ENCODE results near the gene TMEM201.

TMEM201 gene

GRCh38 chr1:9630331-9631111, 41.8 kb downstream of the TMEM201 start:
- peaks cover 81% of the 10 kb centered on the region for H3K4me1 Mint-ChIP-seq
- CTCF ChIA-PET, result interaction anchor here (1.0 to 5.0 kb wide), 7 partner anchors 9 to 91 kb away, joined by 3 to 36 read pairs (median 5); partner anchors contain the start of gene PIK3CD
- DNase-seq, result peak; percentile 38
- peak overlapping the region; percentile 87 for H3K4me3 Mint-ChIP-seq
- H3K27ac Mint-ChIP-seq, result peak overlapping the region; percentile 93
- no peaks in the 10 kb centered on the region for H3K9me3 Mint-ChIP-seq
- peaks cover 48% of the 10 kb centered on the region for H3K36me3 Mint-ChIP-seq
- H3K27me3 Mint-ChIP-seq, result peaks cover 3% of the 10 kb centered on the region

- peak; percentile 28 for DNase-seq
- no peaks in the 10 kb centered on the region for H3K9me3 Mint-ChIP-seq
- H3K4me1 Mint-ChIP-seq, result peaks cover 77% of the 10 kb centered on the region
- CTCF ChIA-PET, result interaction anchor here (1.0 to 4.3 kb wide), 6 partner anchors 8 to 504 kb away, joined by 3 to 17 read pairs (median 5); partner anchors contain the start of gene PIK3CD
- H3K27me3 Mint-ChIP-seq, result no peaks in the 10 kb centered on the region
- peak overlapping the region; percentile 93 for H3K27ac Mint-ChIP-seq
- H3K4me3 Mint-ChIP-seq, result peak overlapping the region; percentile 87
- peaks cover 59% of the 10 kb centered on the region for H3K36me3 Mint-ChIP-seq
Observed at GRCh38 chr1:9631613-9632012, 42.9 kb downstream of the TMEM201 start.

GRCh38 chr1:9633493-9633892, 44.8 kb downstream of the TMEM201 start:
- no peaks in the 10 kb centered on the region for H3K27me3 Mint-ChIP-seq
- H3K4me3 Mint-ChIP-seq, result peak overlapping the region; percentile 28
- peaks cover 72% of the 10 kb centered on the region for H3K36me3 Mint-ChIP-seq
- peaks cover 72% of the 10 kb centered on the region for H3K4me1 Mint-ChIP-seq
- H3K27ac Mint-ChIP-seq, result no peak overlapping the region
- no peak for DNase-seq
- CTCF ChIA-PET, result no interaction called here
- no peaks in the 10 kb centered on the region for H3K9me3 Mint-ChIP-seq

GRCh38 chr1:9634582-9634981, 45.9 kb downstream of the TMEM201 start:
- CTCF ChIA-PET, result no interaction called here
- Mint-ChIP-seq H3K9me3 (no peaks in the 10 kb centered on the region), H3K4me3 (no peak overlapping the region), H3K4me1 (peaks cover 80% of the 10 kb centered on the region), H3K27ac (no peak overlapping the region), H3K27me3 (no peaks in the 10 kb centered on the region), H3K36me3 (peaks cover 78% of the 10 kb centered on the region)
- no peak for DNase-seq

GRCh38 chr1:9639227-9639626, 50.5 kb downstream of the TMEM201 start:
- CTCF ChIA-PET, result interaction anchor here (1.2 kb wide), 1 partner anchor 8 kb away, joined by 4 read pairs; no protein-coding TSS in a partner anchor
- peak overlapping the region; percentile 45 for H3K27ac Mint-ChIP-seq
- no peaks in the 10 kb centered on the region for H3K27me3 Mint-ChIP-seq
- peaks cover 79% of the 10 kb centered on the region for H3K4me1 Mint-ChIP-seq
- no peaks in the 10 kb centered on the region for H3K9me3 Mint-ChIP-seq
- no peak for DNase-seq
- peaks cover 70% of the 10 kb centered on the region for H3K36me3 Mint-ChIP-seq
- no peak overlapping the region for H3K4me3 Mint-ChIP-seq

- CTCF ChIA-PET, result interaction anchor here (0.9 to 2.4 kb wide), 4 partner anchors 11 to 28 kb away, joined by 3 to 17 read pairs (median 4); no protein-coding TSS in a partner anchor
- no peak overlapping the region for H3K4me3 Mint-ChIP-seq
- peaks cover 47% of the 10 kb centered on the region for H3K36me3 Mint-ChIP-seq
- H3K27ac Mint-ChIP-seq, result peak overlapping the region; percentile 77
- H3K4me1 Mint-ChIP-seq, result peaks cover 68% of the 10 kb centered on the region
- no peaks in the 10 kb centered on the region for H3K27me3 Mint-ChIP-seq
- H3K9me3 Mint-ChIP-seq, result no peaks in the 10 kb centered on the region
- DNase-seq, result no peak
Observed at GRCh38 chr1:9643351-9644256, 54.9 kb downstream of the TMEM201 start.

GRCh38 chr1:9646037-9646436, 57.3 kb downstream of the TMEM201 start:
- CTCF ChIA-PET, result no interaction called here
- Mint-ChIP-seq H3K9me3 (no peaks in the 10 kb centered on the region), H3K27ac (peak overlapping the region; percentile 68), H3K27me3 (no peaks in the 10 kb centered on the region), H3K36me3 (peaks cover 38% of the 10 kb centered on the region), H3K4me3 (no peak overlapping the region), H3K4me1 (peaks cover 63% of the 10 kb centered on the region)
- DNase-seq, result no peak

GRCh38 chr1:9648171-9648570, 59.5 kb downstream of the TMEM201 start:
- Mint-ChIP-seq H3K4me3 (no peak overlapping the region), H3K9me3 (no peaks in the 10 kb centered on the region), H3K36me3 (peaks cover 35% of the 10 kb centered on the region), H3K27me3 (peaks cover 4% of the 10 kb centered on the region), H3K27ac (no peak overlapping the region), H3K4me1 (peaks cover 54% of the 10 kb centered on the region)
- CTCF ChIA-PET, result interaction anchor here (1.0 kb wide), 1 partner anchor 67 kb away, joined by 3 read pairs; no protein-coding TSS in a partner anchor
- no peak for DNase-seq

GRCh38 chr1:9649769-9650168, 61.1 kb downstream of the TMEM201 start:
- peaks cover 53% of the 10 kb centered on the region for H3K4me1 Mint-ChIP-seq
- peak overlapping the region; percentile 98 for H3K4me3 Mint-ChIP-seq
- no peak for DNase-seq
- peaks cover 4% of the 10 kb centered on the region for H3K27me3 Mint-ChIP-seq
- CTCF ChIA-PET, result interaction anchor here (6.2 kb wide), 1 partner anchor 22 kb away, joined by 87 read pairs; no protein-coding TSS in a partner anchor
- peak overlapping the region; percentile 98 for H3K27ac Mint-ChIP-seq
- H3K9me3 Mint-ChIP-seq, result no peaks in the 10 kb centered on the region
- H3K36me3 Mint-ChIP-seq, result peaks cover 41% of the 10 kb centered on the region

- Mint-ChIP-seq H3K4me3 (peak overlapping the region; percentile 98), H3K36me3 (peaks cover 49% of the 10 kb centered on the region), H3K27me3 (peaks cover 4% of the 10 kb centered on the region), H3K27ac (peak overlapping the region; percentile 98), H3K4me1 (peaks cover 61% of the 10 kb centered on the region), H3K9me3 (no peaks in the 10 kb centered on the region)
- CTCF ChIA-PET, result interaction anchor here (1.2 to 6.2 kb wide), 3 partner anchors 20 to 66 kb away, joined by 5 to 87 read pairs (median 6); no protein-coding TSS in a partner anchor
- no peak for DNase-seq
Observed at GRCh38 chr1:9651220-9651564, 62.5 kb downstream of the TMEM201 start.

- H3K4me1 Mint-ChIP-seq, result peaks cover 63% of the 10 kb centered on the region
- peak; percentile 69 for DNase-seq
- H3K27ac Mint-ChIP-seq, result peak within 1 kb of the TSS; percentile 99
- peaks cover 4% of the 10 kb centered on the region for H3K27me3 Mint-ChIP-seq
- CTCF ChIA-PET, result interaction anchor here (1.2 to 6.2 kb wide), 3 partner anchors 21 to 66 kb away, joined by 5 to 87 read pairs (median 6); no protein-coding TSS in a partner anchor
- H3K9me3 Mint-ChIP-seq, result no peaks in the 10 kb centered on the region
- H3K4me3 Mint-ChIP-seq, result peak within 1 kb of the TSS; percentile 98
- peaks cover 50% of the 10 kb centered on the region for H3K36me3 Mint-ChIP-seq
Observed at GRCh38 chr1:9651565-9652378, 63.1 kb downstream of the TMEM201 start, which contains the start of gene PIK3CD. TSS of gene PIK3CD (plus strand) at chr1:9651731. CDS start at chr1:9710456, 58,725 bp downstream.

- CTCF ChIA-PET, result interaction anchor here (1.6 to 6.2 kb wide), 6 partner anchors 21 to 69 kb away, joined by 4 to 87 read pairs (median 6); no protein-coding TSS in a partner anchor
- Mint-ChIP-seq H3K36me3 (peaks cover 55% of the 10 kb centered on the region), H3K27ac (peak overlapping the region; percentile 99), H3K4me3 (peak overlapping the region; percentile 98), H3K27me3 (peaks cover 4% of the 10 kb centered on the region), H3K9me3 (no peaks in the 10 kb centered on the region), H3K4me1 (peaks cover 70% of the 10 kb centered on the region)
- DNase-seq, result peak; percentile 83
Observed at GRCh38 chr1:9652379-9653209, 63.9 kb downstream of the TMEM201 start.

- CTCF ChIA-PET, result interaction anchor here (1.6 to 6.2 kb wide), 6 partner anchors 22 to 74 kb away, joined by 4 to 87 read pairs (median 8); no protein-coding TSS in a partner anchor
- peaks cover 4% of the 10 kb centered on the region for H3K27me3 Mint-ChIP-seq
- DNase-seq, result no peak
- H3K27ac Mint-ChIP-seq, result peak overlapping the region; percentile 99
- peaks cover 56% of the 10 kb centered on the region for H3K36me3 Mint-ChIP-seq
- H3K9me3 Mint-ChIP-seq, result no peaks in the 10 kb centered on the region
- H3K4me3 Mint-ChIP-seq, result peak overlapping the region; percentile 98
- peaks cover 71% of the 10 kb centered on the region for H3K4me1 Mint-ChIP-seq
Observed at GRCh38 chr1:9653210-9653490, 64.4 kb downstream of the TMEM201 start.
